GM21526 (cell line): ENCODE measurements around the gene RNPS1.
A peak's percentile ranks its signal among the peaks of the same experiment; 100 is the strongest.

Experiments
- ATAC-seq: cut with Tn5 transposase; IDR thresholded peaks from one replicate; pipeline ENCODE4 v1.9.1; 2021; ENCODE audit warnings: moderate library complexity; ENCODE audit not compliant: unreplicated experiment, low FRiP score

Gene RNPS1

DNA sequence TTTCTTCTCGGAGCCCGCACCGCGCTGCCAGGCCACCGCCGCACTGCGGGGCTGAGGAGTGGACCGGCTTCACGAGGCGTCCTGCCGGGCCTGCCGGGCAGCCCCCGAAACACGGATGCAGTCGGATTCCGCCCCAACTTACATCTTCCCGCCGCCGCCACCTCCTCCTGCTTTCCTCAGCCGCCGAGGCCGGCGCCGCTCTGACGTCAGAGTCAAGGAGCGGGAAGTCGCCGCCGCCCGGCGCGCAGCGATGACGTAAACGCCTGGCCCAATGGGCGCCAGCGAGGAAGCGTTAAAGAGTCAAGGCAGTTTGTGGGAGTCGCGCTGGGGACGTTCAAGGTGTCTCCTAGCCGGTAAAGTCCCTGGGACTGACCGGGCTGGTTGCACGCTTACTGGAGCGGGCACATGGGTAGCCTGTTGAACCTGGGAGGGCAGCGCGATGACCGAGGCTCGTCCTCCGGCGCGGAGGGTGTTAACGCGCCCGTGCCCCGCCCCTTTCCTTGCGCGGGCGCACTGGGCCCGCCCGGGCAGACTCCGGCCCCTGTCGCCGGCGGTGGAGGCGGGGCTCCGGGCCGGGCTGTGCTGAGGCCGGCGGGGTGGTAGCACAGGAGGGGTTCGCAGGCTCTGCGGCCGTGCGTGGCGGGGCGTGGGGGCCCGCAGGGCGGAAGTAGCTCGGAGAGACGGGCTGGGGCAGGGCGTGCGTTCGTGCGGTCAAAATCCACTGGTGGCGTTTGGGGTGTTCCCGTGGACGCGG lies at the start of gene RNPS1:
Gene RNPS1 (minus strand): TSS at position 214 of the 754 bp plus-strand sequence. CDS start 3,483 bp downstream, outside the sequence.
- peak; percentile 60 for ATAC-seq

DNA sequence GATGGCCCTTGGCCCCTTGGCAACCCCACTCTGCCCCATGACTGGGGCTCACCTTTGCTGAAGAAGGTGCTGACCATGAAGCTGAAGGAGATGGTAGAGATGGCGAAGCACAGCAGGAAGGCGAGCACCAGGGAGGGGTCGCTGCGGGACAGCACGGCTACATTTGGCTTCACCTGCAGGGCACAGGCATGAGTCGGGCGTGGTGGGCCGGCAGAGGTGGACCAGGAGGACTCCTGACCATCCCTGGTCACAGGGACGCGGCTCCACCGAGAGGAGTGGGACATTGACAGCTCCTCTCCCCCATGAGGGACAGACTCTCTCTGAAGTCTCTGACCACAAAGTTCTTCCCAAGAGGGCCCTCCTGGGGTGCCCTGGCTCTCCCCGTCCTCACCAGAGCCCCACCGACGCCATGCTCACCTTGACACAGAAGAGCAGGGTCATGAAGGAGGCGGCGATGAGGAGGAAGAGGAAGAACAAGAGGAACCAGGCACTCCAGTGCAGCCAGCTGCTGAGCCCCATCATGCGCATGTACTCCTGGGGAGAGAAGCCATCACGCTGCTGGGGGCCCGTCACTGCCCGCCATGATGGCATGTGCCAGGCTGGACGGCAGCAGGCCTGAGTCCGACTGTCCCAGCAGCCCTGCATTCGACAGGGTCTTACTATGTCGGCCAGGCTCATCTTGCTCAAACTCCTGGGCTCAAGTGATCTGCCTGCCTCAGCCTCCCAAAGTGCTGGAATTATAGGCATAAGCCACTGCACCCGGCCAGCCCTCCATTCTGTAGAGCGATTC lies 49.5 kb upstream of the RNPS1 start:
- no peak for ATAC-seq

- ATAC-seq, result no peak
These were observed 40.4 kb upstream of the RNPS1 start for GRCh38 chr16:2308089-2308962.

DNA sequence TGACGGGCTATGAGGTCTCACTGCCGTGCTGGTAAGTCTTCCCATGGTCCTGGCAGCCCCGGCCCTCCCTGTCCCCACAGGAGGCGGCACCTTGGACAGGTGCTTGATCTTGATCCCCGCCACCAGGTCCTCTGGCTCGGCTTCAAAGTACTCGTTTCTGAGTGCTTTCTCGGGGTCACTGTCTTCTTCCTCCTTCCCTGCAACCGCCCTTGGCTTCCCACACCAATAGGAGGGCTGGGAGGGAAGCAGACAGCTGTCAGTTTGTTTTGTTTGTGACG lies 31.9 kb upstream of the RNPS1 start:
- ATAC-seq, result no peak

DNA sequence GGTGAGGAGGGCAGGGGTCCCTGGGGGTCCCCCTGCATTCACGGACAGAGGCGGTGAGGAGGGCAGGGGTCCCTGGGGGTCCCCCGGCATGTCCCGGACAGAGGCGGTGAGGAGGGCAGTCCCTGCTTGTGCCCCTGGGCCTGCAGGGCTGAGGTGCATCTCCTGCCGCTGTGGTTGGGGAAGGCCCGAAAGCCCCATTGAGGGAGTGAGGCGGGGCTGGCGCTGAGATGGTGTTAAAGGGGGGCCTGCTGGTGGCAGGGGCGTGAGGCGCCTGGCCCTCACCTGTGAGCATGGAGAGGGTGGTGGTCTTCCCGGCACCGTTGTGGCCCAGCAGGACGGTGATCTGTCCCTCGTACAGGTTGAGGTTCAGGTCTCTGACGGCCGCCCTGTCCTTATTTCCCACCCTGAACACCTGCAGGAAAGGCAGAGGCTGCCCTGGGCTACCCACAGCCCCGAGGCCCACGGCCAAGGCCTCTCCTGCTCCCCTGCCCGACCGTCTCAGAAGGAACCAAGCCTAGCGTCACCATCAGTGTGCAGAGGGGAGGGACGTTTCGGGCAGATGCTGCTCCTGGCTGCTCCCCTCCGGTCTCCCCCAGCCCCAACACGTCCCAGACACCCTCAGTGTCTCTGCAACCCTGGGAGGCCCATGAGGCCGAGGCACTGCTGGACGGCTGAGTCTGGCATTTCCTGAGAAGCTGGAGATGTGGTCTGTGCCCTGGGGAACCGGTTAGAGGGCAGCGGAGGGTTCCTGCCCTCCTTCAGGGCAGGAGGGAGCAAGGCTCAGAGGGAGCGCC lies 31.4 kb upstream of the RNPS1 start:
- ATAC-seq, result no peak

GRCh38 chr16:2298621-2299020 lies 30.7 kb upstream of the RNPS1 start:
- ATAC-seq, result no peak

GRCh38 chr16:2297506-2297860 lies 29.6 kb upstream of the RNPS1 start:
- no peak for ATAC-seq

- no peak for ATAC-seq
These were observed 29.0 kb upstream of the RNPS1 start for GRCh38 chr16:2296661-2297505.

DNA sequence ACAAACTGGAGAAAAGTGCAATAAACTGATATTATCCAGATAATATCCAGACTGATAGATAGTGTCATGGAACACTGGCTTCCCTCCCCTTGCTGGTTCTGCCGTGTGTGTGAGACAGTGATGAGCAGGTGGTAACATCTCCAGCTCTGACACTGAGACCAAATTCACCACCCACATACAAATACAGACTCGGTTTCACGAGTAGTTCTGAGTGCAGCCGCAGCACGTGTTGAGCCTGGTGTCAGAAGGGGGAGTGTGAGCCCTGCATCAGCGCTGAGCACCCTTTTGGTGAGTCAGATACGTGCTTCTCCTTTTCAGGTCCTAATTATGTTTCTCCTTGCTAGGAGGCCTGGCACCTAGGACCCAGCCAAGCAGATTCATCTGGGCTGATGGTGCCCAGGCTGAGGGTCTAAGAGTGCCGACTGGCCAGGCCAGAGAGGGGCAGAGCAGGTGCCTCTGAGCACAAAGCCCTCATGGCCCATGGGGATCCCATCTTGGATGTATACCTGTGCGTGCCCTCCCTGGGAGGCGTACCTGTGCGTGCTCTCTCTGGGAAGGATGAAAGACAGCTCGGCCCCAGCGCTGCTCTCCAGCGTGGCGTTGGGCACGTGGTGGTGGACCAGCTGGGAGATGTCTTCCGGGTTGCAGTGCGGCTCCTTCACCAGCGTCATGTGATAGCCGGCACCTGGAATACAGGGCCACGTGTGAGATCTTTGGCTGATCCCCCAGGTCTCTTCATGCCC lies 27.3 kb upstream of the RNPS1 start:
- peak; percentile 65 for ATAC-seq

- ATAC-seq, result no peak
These were observed 24.3 kb upstream of the RNPS1 start for GRCh38 chr16:2292221-2292620.

GRCh38 chr16:2289282-2289681 lies 21.4 kb upstream of the RNPS1 start:
- no peak for ATAC-seq

DNA sequence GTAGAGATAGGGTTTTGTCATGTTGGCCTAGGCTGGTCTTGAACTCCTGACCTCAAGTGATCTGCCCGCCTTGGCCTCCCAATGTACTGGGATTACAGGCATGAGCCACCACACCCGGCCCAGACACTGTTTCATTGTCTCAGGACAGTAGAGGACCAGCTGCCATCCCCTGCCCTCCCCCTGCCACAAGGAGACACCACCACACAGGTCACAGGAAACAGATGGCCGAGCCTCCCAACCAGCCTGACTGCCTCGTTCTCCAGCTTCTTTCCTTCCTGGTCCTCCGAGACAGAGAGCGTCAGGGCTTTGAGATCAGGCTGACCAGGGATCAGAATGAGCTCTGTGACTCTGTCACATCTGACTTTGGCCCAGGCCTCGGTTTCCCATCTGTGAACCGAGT lies 20.8 kb upstream of the RNPS1 start:
- ATAC-seq, result no peak

DNA sequence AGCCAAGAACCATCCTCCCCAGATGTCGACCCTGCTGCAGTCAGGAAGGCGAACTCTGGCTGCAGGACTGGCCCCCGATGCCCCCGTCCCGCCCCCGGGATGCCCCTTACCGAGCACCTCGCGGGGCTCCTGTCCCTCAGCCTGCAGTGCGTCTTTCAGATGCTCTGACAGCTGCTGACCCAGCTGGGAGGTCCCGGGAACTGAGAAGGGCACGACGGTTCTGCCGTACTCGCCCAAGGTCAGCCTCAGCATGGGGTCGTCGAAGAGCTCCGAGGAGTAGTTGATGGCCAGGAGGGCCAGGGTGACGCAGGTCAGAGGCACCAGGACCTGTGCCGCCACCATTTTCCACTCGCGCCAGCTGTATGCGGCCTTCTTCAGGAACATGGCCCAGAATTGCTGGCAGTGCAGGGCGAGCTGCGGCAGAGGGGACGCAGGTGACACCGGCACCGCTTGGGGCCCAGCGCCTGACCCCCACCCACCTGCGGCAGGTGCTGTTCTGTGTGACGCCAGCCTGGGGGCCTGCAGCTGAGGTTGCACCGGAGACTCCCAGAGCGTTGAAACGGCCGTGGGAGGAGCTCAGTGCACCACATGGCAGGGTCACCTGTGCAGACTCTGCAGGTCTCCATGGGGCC lies 20.1 kb upstream of the RNPS1 start:
- no peak for ATAC-seq

DNA sequence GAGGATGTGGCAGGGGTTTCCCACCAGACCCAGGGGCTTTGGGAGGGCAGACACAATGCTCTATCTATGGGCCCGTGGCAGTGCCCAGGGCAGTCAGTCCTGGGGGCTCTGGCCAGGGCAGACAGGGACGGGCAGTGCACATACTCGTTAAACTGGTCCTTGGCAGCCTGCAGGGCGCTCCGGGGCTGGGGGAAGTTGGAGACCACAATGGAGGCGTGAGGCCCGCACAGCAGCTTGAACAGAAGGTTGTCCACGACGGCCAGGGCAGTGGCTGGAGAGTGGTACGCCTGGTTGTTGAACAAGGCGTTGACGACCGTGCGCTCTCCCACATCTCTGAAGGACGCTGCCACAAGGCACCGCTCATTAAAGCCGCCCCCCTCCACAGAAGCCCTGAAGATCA lies 18.6 kb upstream of the RNPS1 start:
- ATAC-seq, result no peak

- ATAC-seq, result no peak
These were observed 17.8 kb upstream of the RNPS1 start for GRCh38 chr16:2285731-2286191.

- no peak for ATAC-seq
These were observed 17.1 kb upstream of the RNPS1 start for GRCh38 chr16:2284797-2285576.

GRCh38 chr16:2284001-2284770 lies 16.3 kb upstream of the RNPS1 start:
- ATAC-seq, result no peak
